ENCODE results near the gene CD55. TPM values are rescaled to one million over a fixed set of nuclear protein-coding genes. Genes with fewer than 3 reads are reported as not detected.

The CD55 gene
- total RNA-seq, 1 experiment from 2014 or later, result 11.5 TPM

DNA sequence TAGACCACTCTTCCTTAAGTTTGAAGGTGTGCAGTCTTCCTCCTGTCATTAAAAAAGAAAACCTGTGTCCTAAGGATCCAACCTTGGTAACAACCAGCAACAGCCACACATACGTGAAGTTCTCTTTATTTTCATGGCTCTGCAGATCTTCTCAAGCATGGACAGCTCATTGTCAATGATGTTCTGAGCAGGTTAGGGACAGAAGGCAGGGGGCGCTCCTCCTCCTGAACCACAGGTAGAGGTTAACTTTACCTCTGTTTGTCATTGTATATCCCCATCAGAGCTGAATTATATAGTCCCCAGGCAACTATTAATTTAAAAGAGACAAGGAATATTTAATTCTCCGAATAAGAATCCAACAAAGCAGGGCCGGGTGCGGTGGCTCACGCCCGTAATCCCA lies 80.1 kb downstream of the CD55 start:
- no peak for DNase-seq (ENCODE audit: low spot score)
- in situ Hi-C loops (cut with HindIII; ENCODE audit: low sequenced_read_pairs), result no loop called here

DNA sequence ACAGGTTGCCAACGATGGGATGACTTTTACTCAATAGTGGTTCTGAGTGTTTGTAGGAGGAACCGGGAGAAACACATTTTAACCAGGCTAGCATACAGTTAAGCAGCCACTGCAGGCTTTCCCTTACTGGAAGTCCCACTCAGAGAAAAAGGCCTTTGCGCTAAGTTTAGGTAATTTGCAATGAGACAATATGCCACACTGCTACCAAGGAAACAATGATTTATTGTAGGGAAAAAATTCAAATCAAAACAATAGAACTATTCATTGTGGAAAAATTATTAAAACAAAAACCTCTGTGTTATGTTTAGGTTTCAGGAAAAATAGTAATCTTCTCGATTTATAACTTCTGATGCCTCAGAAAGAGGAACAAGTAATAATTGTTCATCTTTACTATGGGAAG lies 81.3 kb downstream of the CD55 start:
- DNase-seq (ENCODE audit: low spot score), result no peak
- in situ Hi-C loops (cut with HindIII; ENCODE audit: low sequenced_read_pairs), result no loop called here

GRCh38 chr1:207404849-207405525 lies 83.5 kb downstream of the CD55 start:
- in situ Hi-C loops (cut with HindIII; ENCODE audit: low sequenced_read_pairs), result no loop called here
- DNase-seq (ENCODE audit: low spot score), result peak; percentile 60

DNA sequence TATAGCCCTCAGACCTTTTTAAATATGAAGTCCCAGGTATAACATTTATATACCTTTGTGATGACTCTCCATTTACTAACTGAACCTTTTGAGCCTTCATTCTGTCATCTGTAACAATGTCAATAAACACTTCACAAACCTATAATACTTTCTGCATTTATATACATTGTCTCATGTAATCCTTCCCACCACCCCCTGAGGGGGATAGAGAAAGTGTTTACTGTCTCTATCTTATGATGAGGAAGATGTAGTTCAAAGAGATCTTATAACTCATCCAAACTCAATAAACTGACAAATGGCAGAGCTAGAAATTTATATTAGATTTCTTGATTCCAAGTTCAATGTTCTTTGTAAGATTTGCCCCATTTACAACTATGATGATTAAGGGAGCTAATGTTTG lies 84.3 kb downstream of the CD55 start:
- in situ Hi-C loops (cut with HindIII; ENCODE audit: low sequenced_read_pairs), result no loop called here
- no peak for DNase-seq (ENCODE audit: low spot score)

DNA sequence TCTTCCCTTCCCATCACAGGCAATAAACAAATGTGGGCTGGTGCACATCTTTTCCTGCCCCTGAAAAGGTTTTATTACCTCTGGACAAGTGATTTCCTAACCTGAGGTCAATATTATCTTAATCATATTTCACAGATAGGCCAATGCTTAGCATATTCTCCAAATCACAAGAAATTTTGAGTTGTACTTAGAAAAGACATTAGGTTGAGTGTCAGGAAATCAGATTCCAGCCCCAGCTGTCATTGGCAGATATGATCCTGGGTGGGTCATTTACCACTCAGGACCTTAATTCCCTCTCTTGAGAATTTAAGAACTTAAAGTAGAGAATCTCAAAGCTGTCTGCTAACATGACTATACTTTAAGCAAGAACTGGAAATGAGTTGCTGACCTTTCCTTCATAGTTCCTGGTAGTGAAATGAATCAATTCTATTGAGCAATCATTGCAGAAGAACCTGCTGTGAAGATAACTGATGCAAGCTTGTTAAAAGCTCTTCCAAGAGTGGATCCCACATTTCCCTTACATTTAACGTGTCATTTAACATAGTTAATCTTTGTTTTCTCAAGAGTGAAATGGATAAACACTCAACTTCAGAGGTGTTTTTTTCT lies 86.3 kb downstream of the CD55 start:
- no peak for DNase-seq (ENCODE audit: low spot score)
- in situ Hi-C loops (cut with HindIII; ENCODE audit: low sequenced_read_pairs), result no loop called here

Other genes starting within 250 kb of the CD55 start
- gene C4BPB, start 232.8 kb upstream of the CD55 start, total RNA-seq (2014; rRNA removed; shearing (Covaris generic)), result not detected in 2 replicates
- not detected in 2 replicates for gene C4BPA, start 217.4 kb upstream of the CD55 start, total RNA-seq (2014; rRNA removed; shearing (Covaris generic))
- gene CR2, start 132.7 kb downstream of the CD55 start, total RNA-seq (2014; rRNA removed; shearing (Covaris generic)), result not detected in 2 replicates
- gene CR1, start 174.5 kb downstream of the CD55 start, total RNA-seq (2014; rRNA removed; shearing (Covaris generic)), result not detected in 2 replicates

Data from G401 (cell line).